Heart right ventricle (tissue), 16 donors: ENCODE data around the gene DIAPH3. TPM values are rescaled to one million over a fixed set of nuclear protein-coding genes. Genes with fewer than 3 reads are reported as not detected.

ENCODE experiments used
- ATAC-seq, 8 donors: fragments of 200-7000 bp; cut with Tn5 transposase; one replicate each; pipeline ENCODE4 v1.9.1; 2020; ENCODE audit warnings: mild to moderate bottlenecking in 8 of 8, moderate library complexity in 8 of 8, moderate number of reproducible peaks in 1 of 8
- DNase-seq, 2 donors: peaks; one replicate each; pipeline ENCODE4 v3.0.0-alpha.2; 2020
- H3K27ac ChIP-seq, 10 donors: fragments of 200-600 bp; sonication (generic) in 2 of 10; one replicate each; pipeline versions ENCODE4 v1.5.0 to v1.8.0; 2020 to 2022; ENCODE audit warnings: mild to moderate bottlenecking in 3 of 10
- H3K27me3 ChIP-seq, 7 donors: fragments of 200-600 bp; one replicate each; pipeline ENCODE4 v1.8.0; 2021 to 2022; ENCODE audit warnings: mild to moderate bottlenecking in 2 of 7
- H3K36me3 ChIP-seq, 9 donors: fragments of 200-600 bp; sonication (generic) in 1 of 9; one replicate each; pipeline versions ENCODE4 v1.5.0 to v1.8.0; 2020 to 2022; ENCODE audit warnings: mild to moderate bottlenecking in 2 of 9
- H3K4me1 ChIP-seq, 9 donors: fragments of 200-600 bp; sonication (generic) in 1 of 9; one replicate each; pipeline versions ENCODE4 v1.5.0 to v1.8.0; 2020 to 2022; ENCODE audit warnings: mild to moderate bottlenecking in 4 of 9
- H3K4me3 ChIP-seq, 10 donors: fragments of 200-600 bp; sonication (generic) in 2 of 10; one replicate each; pipeline versions ENCODE4 v1.5.0 to v1.8.0; 2020 to 2022; ENCODE audit warnings: mild to moderate bottlenecking in 7 of 10, moderate library complexity in 2 of 10
- H3K9me3 ChIP-seq, 11 donors: fragments of 200-600 bp in 10 of 11; sonication (generic) in 2 of 11; one replicate each; pipeline versions ENCODE4 v1.5.0 to v1.8.0; 2013 to 2022; ENCODE audit warnings: mild to moderate bottlenecking in 2 of 11, control low read depth in 1 of 11, moderate library complexity in 1 of 11
- CTCF ChIP-seq, 9 donors: fragments of 200-600 bp; sonication (generic) in 2 of 9; IDR thresholded peaks; one replicate each; pipeline versions ENCODE4 v1.5.0 to v1.8.0; 2021 to 2022; ENCODE audit warnings: antibody characterized with exemption in 9 of 9, mild to moderate bottlenecking in 5 of 9, moderate library complexity in 1 of 9
- WGBS, 2 donors: extraction: QIAGEN DNeasy Blood & Tissue Kit; methylation state at CpG; one replicate each; pipeline ENCODE4 v1.1.7; 2013; ENCODE audit warnings: inconsistent platforms in 1 of 2; 5-methylcytosine and 5-hydroxymethylcytosine counted together
- intact Hi-C, 10 donors: fragments of 100-400 bp; cut with DNase I; formaldehyde crosslinking; loops; one replicate each; pipeline versions ENCODE4 v1.11.1 to v1.14.2; 2022
- polyA plus RNA-seq, 2 donors: library from polyadenylated mRNA; stranded (reverse); fragments of 200-250 nt; gene quantifications; one replicate each; pipeline ENCODE4 v1.2.3, GENCODE V29; 2013
- total RNA-seq, 10 donors: library from RNA; stranded (reverse); fragmentation: NEBNext Ultra II Directional in 3 of 10; extraction: Animal tissue kit (Norgen Biotek cat#: 25700) in 3 of 10; gene quantifications; one replicate each; pipeline versions ENCODE4 v1.2.1 to v1.2.4, GENCODE V29; 2021 to 2023
- donor health status: Arrhythmogenic right ventricular cardiomyopathy.
- donor health status: ischemic (EF 13 %, LVEDD 7.1; RV severe dilation, severe dysfunction).
- donor health status: healthy with polysubstance abuse.
- donor health status: DM: no; HTN: yes; CAD: no.
- donor health status: DM: no; HTN: no; CAD: no.
- donor health status: ischemic (EF 25% LVEDD 6.9; RV normal size, moderate dysfunction).
- donor health status: ischemic (EF 25% LVEDD 5.7; RV mildly dilated, moderate dysfunction).
- donor health status: healthy.
- donor health status: DM: yes; HTN: yes; CAD: no.
- donor health status: Ischemic cardiomyopathy.
- donor health status: ischemic (EF 35%, LVEDD 5.7; RV mildly dilated, moderate dysfunction).
- donor health status: nonischemic (EF 11% LVEDD 7.7; RV severe dilation, severe dysfunction).
- donor health status: DM: yes; HTN: yes; CAD: no.
- donor health status: PGD.
- donor health status: ischemic (EF 29% LVEDD 5.4; RV normal size, mild dysfunction).
- donor health status: nonischemic (EF 23%, LVEDD 6.1; RV moderate dilation, normal function).

Gene DIAPH3
- total and polyA plus RNA-seq, 12 donors = 0.04 to 2.2 (median 0.19) TPM

DNA sequence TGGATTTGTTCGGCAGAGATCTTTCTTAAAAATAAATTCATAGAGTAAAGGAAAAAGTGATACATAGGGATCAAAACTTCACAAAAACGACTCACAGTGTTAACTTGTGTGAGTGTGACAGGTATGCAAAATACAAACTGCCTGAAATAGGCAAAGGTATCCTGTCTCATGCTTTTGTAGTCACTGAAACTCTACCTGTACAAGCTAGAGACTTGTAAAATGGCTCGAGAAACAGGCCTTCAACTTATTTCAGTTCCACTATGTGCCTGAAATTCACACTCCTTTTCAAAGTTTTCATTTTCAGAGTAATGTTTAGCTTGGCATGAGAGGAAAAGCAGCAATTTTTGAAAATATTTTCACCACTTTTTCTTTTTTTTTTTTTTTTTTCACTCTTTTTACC is 290.4 kb downstream of the DIAPH3 start:
- no peaks in the 10 kb centered on the region for H3K4me1 ChIP-seq
- ATAC-seq (no peak), DNase-seq (no peak)
- intact Hi-C loops = no loop called here
- 87 to 90% methylated on average over 3 of the region's 3 CpGs for WGBS, 2 donors
- no peak overlapping the region for H3K27ac ChIP-seq
- H3K9me3 ChIP-seq = no peaks in the 10 kb centered on the region
- H3K36me3 ChIP-seq = no peaks in the 10 kb centered on the region
- no peak for TF ChIP-seq CTCF (IDR thresholded peaks at IDR 0.05)
- no peak overlapping the region for H3K4me3 ChIP-seq
- H3K27me3 ChIP-seq = no peaks in the 10 kb centered on the region

GRCh38 chr13:59867867-59868266 is 295.9 kb downstream of the DIAPH3 start:
- no peak for TF ChIP-seq CTCF (IDR thresholded peaks at IDR 0.05)
- DNase-seq = no peak
- no peaks in the 10 kb centered on the region for H3K36me3 ChIP-seq
- no peak overlapping the region for H3K27ac ChIP-seq
- intact Hi-C loops = no loop called here
- H3K9me3 ChIP-seq = no peaks in the 10 kb centered on the region
- H3K27me3 ChIP-seq = no peaks in the 10 kb centered on the region
- no peaks in the 10 kb centered on the region for H3K4me1 ChIP-seq
- ATAC-seq = no peak
- H3K4me3 ChIP-seq = no peak overlapping the region
- WGBS, 2 donors = 70 to 72% methylated on average over 5 of the region's 5 CpGs

GRCh38 chr13:59865398-59865797 is 298.3 kb downstream of the DIAPH3 start:
- H3K27ac ChIP-seq = no peak overlapping the region
- no peak for TF ChIP-seq CTCF (IDR thresholded peaks at IDR 0.05)
- DNase-seq = no peak
- no peaks in the 10 kb centered on the region for H3K9me3 ChIP-seq
- intact Hi-C loops = no loop called here
- H3K36me3 ChIP-seq = no peaks in the 10 kb centered on the region
- no peaks in the 10 kb centered on the region for H3K27me3 ChIP-seq
- H3K4me1 ChIP-seq = no peaks in the 10 kb centered on the region
- no peak overlapping the region for H3K4me3 ChIP-seq
- no peak for ATAC-seq
- 53 to 55% methylated on average over 3 of the region's 3 CpGs for WGBS, 2 donors

DNA sequence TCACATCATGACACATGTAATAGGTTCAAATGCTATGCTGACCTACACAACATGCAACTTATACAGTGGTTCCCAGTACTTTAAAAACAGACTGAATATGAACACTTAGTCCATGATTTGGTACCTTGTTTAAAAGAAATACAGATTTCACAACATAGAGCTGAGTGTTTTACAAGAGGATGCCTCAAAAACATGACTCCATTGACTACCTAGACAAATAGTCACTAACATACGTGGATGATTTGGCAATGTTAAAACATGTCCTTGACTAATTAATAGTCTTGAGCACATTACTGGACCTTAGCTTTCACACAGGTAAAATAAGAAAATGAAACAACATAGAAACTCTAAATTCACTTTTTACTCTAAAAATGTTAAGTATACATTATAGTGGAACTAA is 300.1 kb downstream of the DIAPH3 start:
- no peaks in the 10 kb centered on the region for H3K9me3 ChIP-seq
- WGBS, 2 donors = 91 to 94% methylated on average over 1 of the region's 1 CpG
- H3K36me3 ChIP-seq = no peaks in the 10 kb centered on the region
- no peak for ATAC-seq
- TF ChIP-seq CTCF (IDR thresholded peaks at IDR 0.05) = no peak
- no peaks in the 10 kb centered on the region for H3K27me3 ChIP-seq
- intact Hi-C loops = no loop called here
- no peak overlapping the region for H3K4me3 ChIP-seq
- H3K27ac ChIP-seq = no peak overlapping the region
- H3K4me1 ChIP-seq = no peaks in the 10 kb centered on the region
- no peak for DNase-seq

DNA sequence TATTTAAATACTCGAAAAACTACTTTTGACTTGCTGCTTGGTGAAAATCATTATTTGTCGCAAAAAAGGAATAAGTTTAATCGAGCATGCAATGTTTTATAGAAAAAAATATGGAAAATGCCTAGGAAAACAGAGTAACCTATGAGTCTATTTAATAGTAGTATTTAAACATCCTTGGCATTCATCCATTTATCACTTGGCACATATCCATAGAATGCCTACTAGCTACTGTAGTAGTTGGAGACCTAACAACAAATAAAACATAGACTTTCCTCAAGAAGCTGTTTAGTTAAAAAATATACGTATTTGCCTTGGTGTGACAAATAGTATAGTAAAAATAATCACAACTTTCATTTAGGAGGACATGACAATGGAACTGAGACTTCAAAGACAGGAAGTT is 302.1 kb downstream of the DIAPH3 start:
- intact Hi-C loops = no loop called here
- Histone ChIP-seq H3K27me3 (no peaks in the 10 kb centered on the region), H3K4me3 (no peak overlapping the region), H3K36me3 (no peaks in the 10 kb centered on the region), H3K27ac (no peak overlapping the region), H3K9me3 (no peaks in the 10 kb centered on the region), H3K4me1 (no peaks in the 10 kb centered on the region)
- 82 to 90% methylated on average over 4 of the region's 4 CpGs for WGBS, 2 donors
- TF ChIP-seq CTCF (IDR thresholded peaks at IDR 0.05) = no peak
- no peak for ATAC-seq
- DNase-seq = no peak
